ENCODE data around the gene NPC2. TPM values are rescaled to one million over a fixed set of nuclear protein-coding genes. Genes with fewer than 3 reads are reported as not detected.

Gene NPC2
- polyA plus RNA-seq, 1 donor = 431 TPM

GRCh38 chr14:74522740-74523139 lies 29.6 kb upstream of the NPC2 start:
- DNase-seq = no peak
- WGBS (ENCODE audit: insufficient coverage, low lambda C conversion rate) = no CpG with 5 or more reads among the region's 7 CpGs

DNA sequence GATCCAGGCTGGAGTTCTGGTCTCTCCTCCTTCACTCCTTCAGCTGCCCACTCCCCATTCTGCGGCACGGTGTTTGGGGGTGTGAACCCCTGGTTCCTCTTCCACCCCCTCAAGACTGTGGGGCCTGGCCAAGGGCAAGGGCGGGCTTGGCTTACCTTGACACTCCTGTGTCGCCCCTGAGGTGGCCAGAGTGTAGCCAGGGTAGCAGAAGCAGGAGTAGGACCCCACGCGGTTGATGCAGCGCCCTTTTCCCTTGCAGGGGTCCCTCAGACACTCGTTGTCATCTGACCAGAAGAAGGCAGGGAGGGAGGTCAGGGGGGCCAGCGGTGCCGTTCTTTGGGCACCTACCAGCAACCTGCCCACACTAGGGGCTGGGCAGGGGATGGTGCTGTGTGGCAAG lies 28.7 kb upstream of the NPC2 start:
- no peak overlapping the region for H3K4me3 ChIP-seq (ENCODE audit: low read length)
- no CpG with 5 or more reads among the region's 10 CpGs for WGBS (ENCODE audit: insufficient coverage, low lambda C conversion rate)
- H3K27ac ChIP-seq (ENCODE audit: low read length) = no peak overlapping the region
- no peaks in the 10 kb centered on the region for H3K36me3 ChIP-seq (ENCODE audit: control insufficient read depth, insufficient read depth, low read length)
- no peaks in the 10 kb centered on the region for H3K9me3 ChIP-seq (ENCODE audit: control insufficient read depth, low read depth, low read length)
- peaks cover 11% of the 10 kb centered on the region for H3K27me3 ChIP-seq (ENCODE audit: control insufficient read depth, insufficient read depth, low read length)
- DNase-seq = no peak
- peaks cover 4% of the 10 kb centered on the region for H3K4me1 ChIP-seq (ENCODE audit: control insufficient read depth, insufficient read depth, low read length)

More at GRCh38 chr14:74522740-74523139, 29.6 kb upstream of the NPC2 start:
- no peak overlapping the region for H3K27ac ChIP-seq (ENCODE audit: low read length)
- H3K4me1 ChIP-seq (ENCODE audit: control insufficient read depth, insufficient read depth, low read length) = no peaks in the 10 kb centered on the region
- no peak overlapping the region for H3K4me3 ChIP-seq (ENCODE audit: low read length)
- H3K27me3 ChIP-seq (ENCODE audit: control insufficient read depth, insufficient read depth, low read length) = peaks cover 11% of the 10 kb centered on the region
- no peaks in the 10 kb centered on the region for H3K9me3 ChIP-seq (ENCODE audit: control insufficient read depth, low read depth, low read length)
- no peaks in the 10 kb centered on the region for H3K36me3 ChIP-seq (ENCODE audit: control insufficient read depth, insufficient read depth, low read length)

DNA sequence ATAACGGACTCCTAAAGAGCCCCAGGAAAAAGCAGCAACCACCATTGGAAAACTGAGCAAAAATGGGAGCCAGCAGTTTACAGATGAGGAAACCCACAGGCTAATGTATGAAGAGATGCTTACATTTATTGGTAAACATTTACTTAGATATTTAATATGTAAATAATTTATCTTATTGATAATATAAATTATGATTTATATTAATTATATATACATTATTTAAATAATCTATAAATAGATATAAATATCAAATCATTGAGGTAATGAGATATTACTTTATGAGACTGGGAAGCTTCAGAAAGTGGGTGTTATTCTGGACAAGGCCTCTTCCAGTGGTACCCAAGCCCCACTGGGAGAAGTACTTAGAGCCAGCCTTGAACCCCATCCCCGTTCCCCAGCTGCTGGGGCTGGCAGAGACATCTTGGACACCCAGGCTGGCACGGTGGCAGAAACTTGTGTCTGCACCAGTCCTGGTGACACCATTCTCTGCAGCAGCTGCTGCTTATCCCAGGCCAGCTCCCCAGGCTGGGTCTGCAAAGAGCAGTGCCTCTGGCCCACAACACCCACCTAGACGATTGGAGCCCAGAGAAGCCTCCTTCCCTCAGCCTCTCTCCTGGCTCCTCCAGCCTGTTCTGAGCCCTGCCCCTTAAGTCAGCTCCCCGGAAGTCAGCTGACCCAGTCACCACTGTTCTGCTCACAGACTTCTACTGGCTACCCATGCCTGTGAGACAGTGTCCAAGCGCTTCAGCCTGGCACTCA lies 26.4 kb upstream of the NPC2 start:
- H3K27me3 ChIP-seq (ENCODE audit: control insufficient read depth, insufficient read depth, low read length) = no peaks in the 10 kb centered on the region
- no peak overlapping the region for H3K4me3 ChIP-seq (ENCODE audit: low read length)
- 80% methylated on average over 2 of the region's 6 CpGs for WGBS (ENCODE audit: insufficient coverage, low lambda C conversion rate)
- no peak overlapping the region for H3K27ac ChIP-seq (ENCODE audit: low read length)
- DNase-seq = no peak
- H3K4me1 ChIP-seq (ENCODE audit: control insufficient read depth, insufficient read depth, low read length) = peaks cover 8% of the 10 kb centered on the region
- no peaks in the 10 kb centered on the region for H3K9me3 ChIP-seq (ENCODE audit: control insufficient read depth, low read depth, low read length)
- no peaks in the 10 kb centered on the region for H3K36me3 ChIP-seq (ENCODE audit: control insufficient read depth, insufficient read depth, low read length)

- peaks cover 8% of the 10 kb centered on the region for H3K4me1 ChIP-seq (ENCODE audit: control insufficient read depth, insufficient read depth, low read length)
- WGBS (ENCODE audit: insufficient coverage, low lambda C conversion rate) = 90% methylated on average over 2 of the region's 6 CpGs
- H3K27ac ChIP-seq (ENCODE audit: low read length) = no peak overlapping the region
- no peaks in the 10 kb centered on the region for H3K27me3 ChIP-seq (ENCODE audit: control insufficient read depth, insufficient read depth, low read length)
- no peak overlapping the region for H3K4me3 ChIP-seq (ENCODE audit: low read length)
- no peak for DNase-seq
- no peaks in the 10 kb centered on the region for H3K36me3 ChIP-seq (ENCODE audit: control insufficient read depth, insufficient read depth, low read length)
- H3K9me3 ChIP-seq (ENCODE audit: control insufficient read depth, low read depth, low read length) = no peaks in the 10 kb centered on the region
Measured at GRCh38 chr14:74518221-74518620, 25.1 kb upstream of the NPC2 start.

DNA sequence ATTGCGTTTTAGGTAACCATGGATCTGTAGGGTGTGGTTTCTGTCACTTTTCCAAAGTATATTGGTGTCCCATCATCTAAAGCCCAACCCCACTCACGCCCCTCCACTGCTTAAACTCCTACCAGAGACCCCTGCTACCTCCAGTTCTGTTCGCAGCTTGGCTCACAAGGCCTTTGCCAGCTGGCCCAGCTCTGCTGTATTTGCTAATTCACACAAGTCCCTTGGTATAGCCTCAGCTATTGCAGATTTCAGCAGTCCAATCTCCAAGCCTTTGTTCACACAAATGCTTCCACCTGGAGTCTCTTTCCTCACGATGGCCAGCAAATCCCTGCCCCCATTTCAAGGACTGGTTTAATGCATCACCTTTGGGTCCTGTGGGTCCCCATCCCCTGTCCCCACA lies 24.6 kb upstream of the NPC2 start:
- Histone ChIP-seq H3K27ac (ENCODE audit: low read length) (no peak overlapping the region), H3K9me3 (ENCODE audit: control insufficient read depth, low read depth, low read length) (no peaks in the 10 kb centered on the region), H3K4me1 (ENCODE audit: control insufficient read depth, insufficient read depth, low read length) (peaks cover 8% of the 10 kb centered on the region), H3K4me3 (ENCODE audit: low read length) (no peak overlapping the region), H3K27me3 (ENCODE audit: control insufficient read depth, insufficient read depth, low read length) (no peaks in the 10 kb centered on the region), H3K36me3 (ENCODE audit: control insufficient read depth, insufficient read depth, low read length) (no peaks in the 10 kb centered on the region)
- no CpG with 5 or more reads among the region's 4 CpGs for WGBS (ENCODE audit: insufficient coverage, low lambda C conversion rate)
- no peak for DNase-seq

GRCh38 chr14:74516451-74517160 lies 23.5 kb upstream of the NPC2 start:
- no CpG with 5 or more reads among the region's 12 CpGs for WGBS (ENCODE audit: insufficient coverage, low lambda C conversion rate)
- no peak overlapping the region for H3K27ac ChIP-seq (ENCODE audit: low read length)
- no peak overlapping the region for H3K4me3 ChIP-seq (ENCODE audit: low read length)
- peaks cover 3% of the 10 kb centered on the region for H3K27me3 ChIP-seq (ENCODE audit: control insufficient read depth, insufficient read depth, low read length)
- H3K9me3 ChIP-seq (ENCODE audit: control insufficient read depth, low read depth, low read length) = no peaks in the 10 kb centered on the region
- DNase-seq = no peak
- H3K36me3 ChIP-seq (ENCODE audit: control insufficient read depth, insufficient read depth, low read length) = no peaks in the 10 kb centered on the region
- H3K4me1 ChIP-seq (ENCODE audit: control insufficient read depth, insufficient read depth, low read length) = peaks cover 8% of the 10 kb centered on the region

GRCh38 chr14:74515891-74516412 lies 22.8 kb upstream of the NPC2 start:
- Histone ChIP-seq H3K9me3 (ENCODE audit: control insufficient read depth, low read depth, low read length) (no peaks in the 10 kb centered on the region), H3K36me3 (ENCODE audit: control insufficient read depth, insufficient read depth, low read length) (no peaks in the 10 kb centered on the region), H3K27me3 (ENCODE audit: control insufficient read depth, insufficient read depth, low read length) (peaks cover 3% of the 10 kb centered on the region), H3K27ac (ENCODE audit: low read length) (no peak overlapping the region), H3K4me3 (ENCODE audit: low read length) (no peak overlapping the region), H3K4me1 (ENCODE audit: control insufficient read depth, insufficient read depth, low read length) (peaks cover 8% of the 10 kb centered on the region)
- no peak for DNase-seq
- WGBS (ENCODE audit: insufficient coverage, low lambda C conversion rate) = no CpG with 5 or more reads among the region's 8 CpGs

- peaks cover 8% of the 10 kb centered on the region for H3K4me1 ChIP-seq (ENCODE audit: control insufficient read depth, insufficient read depth, low read length)
- no peaks in the 10 kb centered on the region for H3K36me3 ChIP-seq (ENCODE audit: control insufficient read depth, insufficient read depth, low read length)
- WGBS (ENCODE audit: insufficient coverage, low lambda C conversion rate) = no CpG with 5 or more reads among the region's 13 CpGs
- DNase-seq = peak in 1 of 2 donors; percentile 29
- H3K27me3 ChIP-seq (ENCODE audit: control insufficient read depth, insufficient read depth, low read length) = peaks cover 10% of the 10 kb centered on the region
- no peak overlapping the region for H3K4me3 ChIP-seq (ENCODE audit: low read length)
- H3K27ac ChIP-seq (ENCODE audit: low read length) = no peak overlapping the region
- no peaks in the 10 kb centered on the region for H3K9me3 ChIP-seq (ENCODE audit: control insufficient read depth, low read depth, low read length)
Measured at GRCh38 chr14:74514471-74514941, 21.4 kb upstream of the NPC2 start.

- Histone ChIP-seq H3K27me3 (ENCODE audit: control insufficient read depth, insufficient read depth, low read length) (peaks cover 20% of the 10 kb centered on the region), H3K27ac (ENCODE audit: low read length) (no peak overlapping the region), H3K4me3 (ENCODE audit: low read length) (no peak overlapping the region), H3K4me1 (ENCODE audit: control insufficient read depth, insufficient read depth, low read length) (peaks cover 8% of the 10 kb centered on the region), H3K9me3 (ENCODE audit: control insufficient read depth, low read depth, low read length) (no peaks in the 10 kb centered on the region), H3K36me3 (ENCODE audit: control insufficient read depth, insufficient read depth, low read length) (no peaks in the 10 kb centered on the region)
- no peak for DNase-seq
- WGBS (ENCODE audit: insufficient coverage, low lambda C conversion rate) = no CpG with 5 or more reads among the region's 10 CpGs
Measured at GRCh38 chr14:74511966-74512830, 19.1 kb upstream of the NPC2 start.

GRCh38 chr14:74510959-74511409 lies 17.9 kb upstream of the NPC2 start:
- no peak overlapping the region for H3K4me3 ChIP-seq (ENCODE audit: low read length)
- H3K4me1 ChIP-seq (ENCODE audit: control insufficient read depth, insufficient read depth, low read length) = no peaks in the 10 kb centered on the region
- no peaks in the 10 kb centered on the region for H3K9me3 ChIP-seq (ENCODE audit: control insufficient read depth, low read depth, low read length)
- no peak for DNase-seq
- H3K27me3 ChIP-seq (ENCODE audit: control insufficient read depth, insufficient read depth, low read length) = peaks cover 20% of the 10 kb centered on the region
- no peak overlapping the region for H3K27ac ChIP-seq (ENCODE audit: low read length)
- H3K36me3 ChIP-seq (ENCODE audit: control insufficient read depth, insufficient read depth, low read length) = no peaks in the 10 kb centered on the region
- WGBS (ENCODE audit: insufficient coverage, low lambda C conversion rate) = no CpG with 5 or more reads among the region's 10 CpGs

All from large intestine (tissue), 3 donors.